ENCODE data around the gene MYH13. TPM values are rescaled to one million over a fixed set of nuclear protein-coding genes. Genes with fewer than 3 reads are reported as not detected.

The MYH13 gene
- total RNA-seq, 2 experiments from 2014 or later: not detected

GRCh38 chr17:10309003-10309974 lies 63.5 kb downstream of the MYH13 start:
- H2AFZ ChIP-seq (ENCODE audit: low read length): no peak overlapping the region
- no peak overlapping the region for H3K4me2 ChIP-seq (ENCODE audit: low read length)
- H3K27ac ChIP-seq (ENCODE audit: low read depth, low read length, poor library complexity, severe bottlenecking): no peak overlapping the region
- no peaks in the 10 kb centered on the region for H3K4me1 ChIP-seq (ENCODE audit: insufficient read depth, low read length, poor library complexity, severe bottlenecking)
- intact Hi-C loops (cut with micrococcal nuclease; ENCODE audit: unreplicated experiment): no loop called here
- ChIA-PET CTCF (ENCODE audit: unreplicated experiment) (no interaction called here), POLR2A (no interaction called here)
- no TSS peak for BruUV-seq (replicated peaks)
- no peaks in the 10 kb centered on the region for H3K79me2 ChIP-seq (ENCODE audit: insufficient read depth, low read depth, low read length)
- no peaks in the 10 kb centered on the region for H3K9me3 ChIP-seq (ENCODE audit: low read length)
- DNase-seq (ENCODE audit: low spot score): no peak
- no peaks in the 10 kb centered on the region for H3K9me2 ChIP-seq (ENCODE audit: insufficient read depth, low read length)
- H3K36me3 ChIP-seq (ENCODE audit: insufficient read depth, low read length): no peaks in the 10 kb centered on the region
- H4K20me1 ChIP-seq (ENCODE audit: insufficient read depth, low read length): no peaks in the 10 kb centered on the region
- TF ChIP-seq, protein P1, sequence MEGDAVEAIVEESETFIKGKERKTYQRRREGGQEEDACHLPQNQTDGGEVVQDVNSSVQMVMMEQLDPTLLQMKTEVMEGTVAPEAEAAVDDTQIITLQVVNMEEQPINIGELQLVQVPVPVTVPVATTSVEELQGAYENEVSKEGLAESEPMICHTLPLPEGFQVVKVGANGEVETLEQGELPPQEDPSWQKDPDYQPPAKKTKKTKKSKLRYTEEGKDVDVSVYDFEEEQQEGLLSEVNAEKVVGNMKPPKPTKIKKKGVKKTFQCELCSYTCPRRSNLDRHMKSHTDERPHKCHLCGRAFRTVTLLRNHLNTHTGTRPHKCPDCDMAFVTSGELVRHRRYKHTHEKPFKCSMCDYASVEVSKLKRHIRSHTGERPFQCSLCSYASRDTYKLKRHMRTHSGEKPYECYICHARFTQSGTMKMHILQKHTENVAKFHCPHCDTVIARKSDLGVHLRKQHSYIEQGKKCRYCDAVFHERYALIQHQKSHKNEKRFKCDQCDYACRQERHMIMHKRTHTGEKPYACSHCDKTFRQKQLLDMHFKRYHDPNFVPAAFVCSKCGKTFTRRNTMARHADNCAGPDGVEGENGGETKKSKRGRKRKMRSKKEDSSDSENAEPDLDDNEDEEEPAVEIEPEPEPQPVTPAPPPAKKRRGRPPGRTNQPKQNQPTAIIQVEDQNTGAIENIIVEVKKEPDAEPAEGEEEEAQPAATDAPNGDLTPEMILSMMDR (conservative IDR thresholded peaks at IDR 0.05; ENCODE audit: low read length): no peak
- no peak for TF ChIP-seq EZH2phosphoT487 (IDR thresholded peaks at IDR 0.05; ENCODE audit: borderline replicate concordance, low read depth, low read length)
- no peak overlapping the region for H3K4me3 ChIP-seq (ENCODE audit: low read depth, low read length, poor library complexity, severe bottlenecking)

- no TSS peak for BruUV-seq (replicated peaks)
Measured at GRCh38 chr17:10306585-10306984, 66.2 kb downstream of the MYH13 start.

More at GRCh38 chr17:10306585-10306984, 66.2 kb downstream of the MYH13 start:
- no peak for DNase-seq (ENCODE audit: low spot score)
- Histone ChIP-seq H3K4me1 (ENCODE audit: insufficient read depth, low read length, poor library complexity, severe bottlenecking) (no peaks in the 10 kb centered on the region), H3K4me3 (ENCODE audit: low read depth, low read length, poor library complexity, severe bottlenecking) (no peak overlapping the region), H3K79me2 (ENCODE audit: insufficient read depth, low read depth, low read length) (no peaks in the 10 kb centered on the region), H3K27ac (ENCODE audit: low read depth, low read length, poor library complexity, severe bottlenecking) (no peak overlapping the region), H3K9me2 (ENCODE audit: insufficient read depth, low read length) (no peaks in the 10 kb centered on the region), H4K20me1 (ENCODE audit: insufficient read depth, low read length) (no peaks in the 10 kb centered on the region), H2AFZ (ENCODE audit: low read length) (no peak overlapping the region), H3K36me3 (ENCODE audit: insufficient read depth, low read length) (no peaks in the 10 kb centered on the region), H3K4me2 (ENCODE audit: low read length) (no peak overlapping the region), H3K9me3 (ENCODE audit: low read length) (no peaks in the 10 kb centered on the region)
- POLR2A ChIA-PET: no interaction called here
- intact Hi-C loops (cut with micrococcal nuclease; ENCODE audit: unreplicated experiment): no loop called here
- CTCF ChIA-PET (ENCODE audit: unreplicated experiment): interaction anchor here (0.6 kb wide), 1 partner anchor 1058 kb away, joined by 3 read pairs; no protein-coding TSS in a partner anchor
- TF ChIP-seq, protein P1 (conservative IDR thresholded peaks at IDR 0.05; ENCODE audit: low read length): no peak
- no peak for TF ChIP-seq EZH2phosphoT487 (IDR thresholded peaks at IDR 0.05; ENCODE audit: borderline replicate concordance, low read depth, low read length)
